HuH-7 (cell line): ENCODE data around the gene FCSK.
A peak's percentile ranks its signal among the peaks of the same experiment; 100 is the strongest.
"Not testable (repeated sequence)": the region's sequence is repeated elsewhere in the genome, so short reads cannot be mapped to it uniquely, and the experiment has no call there.

Source experiments
- DNase-seq: peaks from one replicate; pipeline ENCODE4 v3.0.0; 2011; ENCODE audit warnings: low spot score

FCSK gene

DNA sequence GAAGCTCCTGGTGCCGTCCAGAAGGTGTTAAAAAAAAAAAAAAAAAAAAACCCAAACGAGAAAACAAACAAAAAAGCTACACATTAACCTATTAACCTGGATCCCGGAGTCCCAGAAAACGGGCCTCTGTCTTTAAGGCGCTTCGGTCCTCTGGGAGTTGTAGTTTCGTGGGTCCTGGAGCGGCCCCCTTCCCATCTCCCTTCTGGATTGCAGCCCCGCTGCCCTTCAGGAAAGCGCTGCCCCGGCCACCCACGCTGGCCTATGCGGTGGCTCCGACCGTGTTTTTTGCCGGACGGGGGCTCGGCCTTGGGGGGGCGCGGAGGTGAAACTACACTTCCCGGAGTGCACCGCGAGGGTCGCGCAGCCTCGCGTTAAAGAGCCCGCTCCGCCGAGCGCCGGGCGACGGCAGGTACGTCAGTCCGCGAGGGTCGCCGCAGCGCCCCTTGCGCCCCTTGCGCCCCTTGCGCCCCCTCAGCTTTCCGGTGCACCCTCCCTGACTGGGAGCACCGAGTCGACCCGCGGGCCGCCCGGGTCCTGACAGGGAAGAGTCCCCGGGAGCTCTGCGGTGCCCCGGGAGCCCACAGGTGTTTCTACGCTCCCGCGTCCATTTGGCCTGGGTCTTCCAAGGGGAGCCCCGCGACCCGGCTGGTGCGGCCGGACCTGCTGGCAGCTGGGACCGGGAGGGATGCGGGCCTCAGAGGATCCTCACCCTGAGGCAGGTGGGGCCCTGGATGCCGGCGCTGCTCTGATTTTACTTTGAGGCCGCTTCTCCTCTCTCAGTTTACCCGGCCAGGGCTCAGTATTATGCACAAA is at the start of gene FCSK:
TSS of gene FCSK (plus strand) at position 374 of the 813 bp plus-strand sequence. CDS start 8,596 bp downstream, outside the sequence.
- DNase-seq = peak; percentile 99

DNA sequence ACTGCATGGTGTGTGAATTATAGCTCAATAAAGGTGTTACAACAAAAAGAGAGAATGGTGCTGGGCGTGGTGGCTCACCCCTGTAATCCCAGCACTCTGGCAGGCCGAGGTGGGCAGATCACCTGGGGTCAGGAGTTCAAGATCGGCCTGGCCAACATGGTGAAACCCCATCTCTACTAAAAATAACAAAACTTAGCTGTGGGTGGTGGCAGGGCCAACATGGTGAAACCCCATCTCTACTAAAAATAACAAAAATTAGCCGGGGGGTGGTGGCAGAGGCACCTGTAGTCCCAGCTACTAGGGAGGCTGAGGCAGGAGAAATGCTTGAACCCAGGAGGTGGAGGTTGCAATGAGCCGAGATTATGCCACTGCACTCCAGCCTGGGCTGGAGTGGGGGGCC is 48.3 kb upstream of the FCSK start:
- not testable (repeated sequence) for DNase-seq

DNA sequence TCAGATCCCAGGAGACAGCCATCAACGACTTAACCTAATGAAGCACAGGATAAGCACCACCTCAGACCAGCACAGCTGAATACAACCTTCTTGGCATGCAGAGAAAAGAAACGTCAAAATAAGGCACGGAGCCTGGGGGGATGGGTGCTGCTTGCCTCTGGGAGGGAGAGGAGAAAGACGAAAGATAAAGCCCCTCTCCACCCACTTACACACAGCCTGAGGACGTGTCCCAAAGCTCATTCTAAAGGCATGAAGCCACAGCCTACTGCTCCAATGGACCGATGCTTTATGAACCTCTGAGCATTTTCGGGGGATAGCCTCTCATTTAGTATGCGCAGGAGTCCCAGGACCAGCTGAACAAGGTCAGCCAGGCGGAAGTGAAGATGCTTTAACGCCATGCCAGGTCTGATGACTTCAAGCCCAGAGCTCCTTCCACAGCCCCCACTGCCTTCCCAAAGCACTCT is 46.6 kb upstream of the FCSK start:
- DNase-seq = no peak

DNA sequence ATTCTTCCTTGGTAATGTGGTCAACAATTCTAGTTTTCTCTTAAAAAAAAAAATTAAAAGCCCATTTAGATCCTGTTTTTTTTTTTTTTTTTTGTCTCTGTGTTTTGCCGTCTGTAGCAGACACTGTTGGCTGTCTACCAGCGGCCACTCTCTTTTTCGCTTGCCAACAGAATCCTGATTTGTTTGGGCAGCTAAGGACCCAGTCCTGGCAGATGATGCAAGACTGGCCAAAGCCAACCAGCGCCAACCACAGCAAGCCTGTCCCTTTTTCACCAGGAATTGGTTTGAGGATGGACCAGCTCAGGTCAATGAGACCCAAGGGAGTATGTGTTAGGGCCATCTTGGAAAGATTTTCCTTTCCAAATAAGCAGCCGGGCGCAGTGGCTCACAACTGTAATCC is 43.7 kb upstream of the FCSK start:
- no peak for DNase-seq

DNA sequence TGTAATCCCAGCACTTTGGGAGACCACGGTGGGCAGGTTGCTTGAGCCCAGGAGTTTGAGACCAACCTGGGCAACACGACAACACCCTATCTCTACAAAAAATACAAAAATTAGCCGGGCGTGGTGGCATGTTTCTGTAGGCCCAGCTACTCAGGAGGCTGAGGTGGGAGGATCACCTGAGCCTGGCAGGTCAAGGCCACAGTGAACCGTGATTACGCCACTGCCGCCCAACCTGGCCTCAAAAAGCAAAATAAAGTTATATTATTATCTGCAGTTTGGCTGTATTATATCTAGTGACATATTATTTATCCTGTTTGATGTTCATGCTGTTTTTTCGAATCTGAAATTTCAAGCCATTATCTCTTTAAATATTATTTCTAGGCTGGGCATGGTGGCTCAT is 42.0 kb upstream of the FCSK start:
- no peak for DNase-seq

DNA sequence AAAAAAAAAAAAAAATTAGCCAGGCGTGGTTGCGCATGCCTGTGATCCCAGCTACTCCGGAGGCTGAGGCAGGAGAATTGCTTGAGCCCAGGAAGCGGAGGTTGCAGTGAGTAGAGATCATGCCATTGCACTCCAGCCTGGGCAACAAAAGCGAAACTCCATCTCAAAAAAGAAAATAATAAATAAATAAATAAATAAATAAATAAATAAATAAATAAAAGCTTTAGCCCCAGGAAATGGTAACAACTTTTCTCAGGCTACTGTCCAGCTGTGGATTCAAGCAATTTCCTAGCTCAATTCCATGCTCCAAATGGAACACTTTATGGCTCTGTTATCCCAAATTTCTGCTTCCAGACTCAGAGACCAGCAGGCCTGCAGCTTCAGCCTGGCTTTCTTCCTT is 40.8 kb upstream of the FCSK start:
- DNase-seq = not testable (repeated sequence)

DNA sequence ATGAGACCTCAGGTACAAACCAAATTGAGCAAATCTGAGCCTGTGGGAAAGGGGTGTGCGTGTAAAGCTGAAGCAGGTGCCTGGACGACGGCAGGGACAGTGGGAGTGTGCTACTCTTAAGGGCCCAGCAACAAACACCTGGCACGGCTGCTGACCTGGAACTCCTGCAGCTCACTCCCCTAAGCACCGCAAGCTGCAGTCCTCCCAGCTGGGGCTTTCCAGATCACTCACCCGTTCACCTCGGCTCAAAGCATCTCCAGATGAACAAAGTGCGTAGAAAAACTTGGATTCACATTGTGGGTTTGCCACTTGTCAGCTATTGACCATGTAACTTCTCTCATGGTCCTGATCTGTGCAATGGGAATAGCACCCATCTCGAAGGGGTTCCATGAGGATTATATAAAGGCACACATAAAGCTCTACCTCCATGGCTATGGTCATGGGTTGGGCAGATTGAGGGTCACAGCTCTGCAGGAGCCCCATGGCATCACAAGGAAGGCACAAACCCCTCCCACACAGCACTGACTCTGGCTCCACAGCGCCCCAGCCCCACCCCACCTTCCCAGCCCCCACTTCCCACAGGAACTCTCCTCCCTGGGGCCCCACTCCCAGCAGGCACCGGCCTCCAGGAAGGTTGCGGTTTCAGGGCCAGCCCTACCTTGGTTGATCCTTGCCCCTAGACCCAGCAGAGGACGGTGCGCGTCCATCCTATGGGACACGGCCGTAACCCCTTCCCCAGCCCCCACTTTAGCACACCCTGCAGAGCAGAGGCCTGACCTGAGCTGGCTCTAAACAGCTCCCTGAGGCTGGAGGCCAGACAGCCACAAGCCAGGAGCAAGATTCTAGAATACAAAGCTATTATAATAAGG is 37.4 kb upstream of the FCSK start:
- peak; percentile 54 for DNase-seq

DNA sequence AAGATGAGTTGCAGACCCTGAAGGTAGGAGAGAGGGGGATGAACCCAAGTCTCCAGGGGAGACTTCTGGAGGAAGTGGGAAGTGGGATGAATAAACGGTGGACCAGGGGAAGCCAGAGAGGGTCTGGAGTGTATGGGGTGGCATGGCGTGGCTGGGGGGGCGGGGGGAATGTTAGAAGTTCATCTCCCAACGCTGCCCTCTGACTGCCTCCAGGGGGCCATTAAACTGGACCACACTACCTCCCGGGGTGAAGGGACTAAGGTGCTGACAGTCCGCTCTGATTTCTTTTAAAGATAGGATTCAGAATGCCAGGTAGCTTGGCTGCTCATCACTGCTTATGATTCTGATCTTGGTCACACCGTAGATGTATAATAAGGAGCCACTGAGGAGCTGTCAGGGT is 36.7 kb upstream of the FCSK start:
- DNase-seq = no peak

DNA sequence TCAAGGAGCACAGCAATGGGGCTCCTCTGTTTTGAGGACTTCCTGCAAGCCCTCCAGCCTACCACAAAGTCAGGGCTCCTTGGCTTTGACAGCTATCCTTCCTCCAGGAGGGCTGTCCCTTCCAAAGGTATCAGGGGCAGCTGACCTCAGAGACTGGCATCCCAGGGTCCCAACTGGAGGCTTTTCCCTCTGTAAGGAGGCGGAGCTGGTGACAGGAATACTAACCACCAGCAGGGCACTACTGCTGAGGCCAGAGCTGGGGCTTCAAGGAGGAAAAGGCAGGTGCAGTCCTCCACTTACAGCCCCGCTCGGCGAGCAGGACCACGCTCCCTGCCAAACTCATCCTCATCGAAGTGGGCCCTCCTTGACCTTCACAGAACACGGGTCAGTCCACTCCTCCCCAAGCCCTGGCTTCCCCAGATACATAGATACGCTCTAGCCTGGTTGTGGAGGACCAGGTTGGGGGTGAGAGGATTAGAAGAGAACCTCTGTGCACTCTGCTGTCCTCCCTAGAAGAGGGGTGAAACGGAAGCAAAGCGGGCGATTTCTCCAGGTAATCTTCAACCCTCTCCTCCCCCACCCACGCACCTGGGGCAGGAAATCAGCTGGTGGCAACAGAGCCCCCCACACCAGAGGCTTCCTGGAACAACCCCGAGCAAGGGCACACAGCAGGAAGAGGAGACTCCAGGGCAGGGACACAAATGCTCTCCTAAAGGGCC is 36.0 kb upstream of the FCSK start:
- no peak for DNase-seq

DNA sequence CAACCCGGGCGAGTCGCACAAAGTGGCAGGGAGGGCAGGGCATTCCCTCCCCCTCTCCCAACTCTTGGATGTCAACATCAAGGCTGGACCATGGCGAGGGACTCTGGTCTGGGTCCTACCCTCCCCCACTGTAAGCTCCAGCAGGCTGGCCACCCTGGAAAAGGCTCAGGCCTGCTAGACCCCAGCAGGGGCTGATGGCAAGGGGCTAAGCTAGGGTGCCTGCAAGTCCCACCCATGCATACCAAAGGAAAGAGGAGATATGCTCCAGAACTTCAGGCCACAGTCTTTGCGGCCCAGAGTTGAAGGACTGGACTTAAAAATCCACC is 35.4 kb upstream of the FCSK start:
- DNase-seq = no peak

DNA sequence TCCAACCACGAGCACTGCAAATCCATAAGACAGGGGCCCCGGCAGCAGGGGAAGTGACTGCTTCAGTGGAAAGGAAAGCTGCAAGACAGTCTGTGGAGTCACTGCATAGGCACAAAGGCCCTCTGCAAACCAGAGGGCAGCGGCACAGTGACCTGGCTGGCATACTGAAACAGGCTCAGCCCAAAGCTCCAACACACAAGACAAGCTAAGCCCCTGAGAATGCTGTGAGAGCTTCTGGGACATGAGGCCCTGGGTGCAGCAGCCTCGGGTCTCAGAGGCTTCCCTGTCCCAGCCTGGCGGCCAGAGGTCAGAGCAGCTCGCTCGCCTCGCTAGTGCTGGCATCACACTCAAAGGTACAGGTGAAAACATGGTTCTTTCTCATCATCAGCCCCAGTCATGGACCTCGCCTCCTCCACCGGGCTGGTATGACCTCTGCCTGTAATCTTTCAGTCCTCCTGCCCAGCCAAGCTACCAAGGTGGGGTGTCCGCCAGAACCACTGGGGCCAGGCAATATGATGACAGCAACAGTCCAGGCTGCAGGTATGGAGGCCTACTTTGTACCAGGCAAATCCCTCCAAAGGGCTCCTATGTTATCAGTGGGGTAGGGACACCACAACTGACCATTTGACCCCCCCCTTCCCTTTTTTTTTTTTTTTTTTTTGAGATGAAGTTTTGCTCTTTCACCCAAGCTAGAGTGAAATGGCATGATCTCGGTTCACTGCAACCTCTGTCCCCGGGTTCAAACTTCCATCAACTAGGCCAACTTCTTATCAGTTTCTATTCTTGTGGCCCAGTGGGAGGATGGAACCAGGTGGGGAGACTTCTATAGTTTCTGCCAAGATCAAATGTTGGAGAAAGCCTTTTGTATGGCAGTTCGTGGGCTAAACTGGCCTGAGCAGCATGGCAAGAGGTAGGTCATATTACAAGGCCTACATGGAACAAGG is 34.7 kb upstream of the FCSK start:
- no peak for DNase-seq

DNA sequence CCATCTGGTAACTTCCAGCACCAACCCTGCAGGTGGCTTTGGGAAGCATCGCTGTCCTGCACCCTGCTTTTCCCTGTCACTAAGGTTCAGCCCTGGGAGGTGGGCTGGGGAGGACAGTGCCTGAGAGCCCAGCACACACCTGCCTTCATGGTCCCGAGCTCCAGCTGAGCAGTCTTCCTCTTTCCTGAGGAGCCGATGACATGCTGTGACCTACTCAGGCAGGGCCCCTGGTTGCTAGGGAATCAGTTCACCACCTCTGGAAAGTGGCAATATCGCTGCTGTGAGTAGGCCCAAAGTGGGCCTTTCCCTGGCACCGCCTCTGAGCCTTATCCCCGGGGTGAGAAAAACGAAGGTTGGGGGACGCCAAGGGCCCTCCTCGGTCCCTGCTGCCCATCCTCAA is 33.4 kb upstream of the FCSK start:
- no peak for DNase-seq

DNA sequence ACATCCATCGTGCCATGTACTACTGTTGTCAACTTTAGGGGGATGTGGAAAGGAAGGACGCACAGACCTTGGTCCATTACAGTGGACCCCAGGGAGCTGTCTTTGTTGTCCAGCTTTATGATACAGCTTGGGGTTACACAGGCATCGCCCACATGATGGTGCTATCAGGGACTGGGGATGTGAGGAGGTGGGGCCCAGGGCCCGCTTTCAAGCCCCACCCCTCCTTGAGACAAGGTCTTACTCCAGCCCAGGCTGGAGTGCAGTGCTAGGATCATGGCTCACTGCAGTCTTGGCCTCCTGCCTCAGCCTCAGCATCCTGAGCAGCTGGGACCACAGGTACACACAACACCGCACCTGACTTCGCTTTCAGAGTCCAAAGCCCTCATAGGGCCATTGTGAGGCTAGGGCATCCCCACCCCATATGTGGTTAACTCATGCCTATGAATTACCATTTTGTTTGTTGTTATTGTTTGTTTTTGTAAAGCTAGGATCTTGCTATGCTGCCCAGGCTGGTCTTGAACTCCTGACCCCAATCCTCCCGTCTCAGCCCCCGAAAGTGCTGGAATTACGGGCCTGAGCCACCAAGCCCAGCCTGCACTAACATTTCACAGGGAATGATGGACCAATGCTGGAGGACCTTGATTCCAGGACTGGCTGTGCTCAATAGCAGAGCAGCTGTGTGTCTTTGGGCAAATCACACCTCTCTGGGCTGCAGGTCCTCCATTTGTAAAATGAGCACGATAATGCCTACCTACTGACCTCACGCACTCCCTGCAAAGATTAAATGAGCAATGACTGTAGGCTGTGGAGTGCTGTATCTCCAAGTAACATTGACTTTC is 32.7 kb upstream of the FCSK start:
- DNase-seq = no peak

DNA sequence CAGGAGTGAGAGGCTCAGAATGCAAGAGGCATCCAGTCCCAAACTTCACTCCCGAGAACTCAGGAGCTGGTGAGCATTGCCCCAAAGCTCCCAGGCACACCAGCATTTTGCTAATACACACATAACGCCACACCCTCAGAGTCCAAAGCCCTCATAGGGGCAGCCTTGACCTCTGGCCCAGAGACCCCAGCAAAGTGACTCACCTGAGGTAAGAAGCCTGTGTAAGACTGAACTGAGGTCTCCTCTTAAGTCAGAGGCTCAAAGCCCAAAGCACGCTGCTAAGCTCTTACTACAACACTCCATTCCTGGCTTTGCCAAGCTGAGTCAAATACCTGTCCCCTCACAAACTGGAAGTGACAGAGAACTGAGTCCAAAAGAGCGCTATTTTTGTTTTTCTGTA is 31.9 kb upstream of the FCSK start:
- no peak for DNase-seq

DNA sequence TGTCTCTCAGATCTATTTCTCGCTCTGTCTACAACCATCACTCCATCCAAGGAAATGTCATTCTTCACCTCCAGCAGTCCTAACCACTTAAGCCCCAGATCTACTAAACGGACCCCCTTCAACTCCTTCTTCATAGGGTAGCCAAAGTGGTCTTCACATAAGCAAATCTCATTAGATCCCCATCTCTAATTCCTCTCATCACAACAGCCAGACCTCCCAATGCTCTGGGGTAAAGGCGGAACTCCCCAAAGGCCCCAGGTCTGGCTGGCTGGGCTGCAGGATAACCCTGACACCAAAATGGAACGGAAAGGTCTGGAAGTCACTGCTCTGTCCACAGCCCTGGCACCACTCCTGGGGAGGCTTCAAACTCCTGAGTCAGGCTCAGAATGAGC is 26.6 kb upstream of the FCSK start:
- no peak for DNase-seq

DNA sequence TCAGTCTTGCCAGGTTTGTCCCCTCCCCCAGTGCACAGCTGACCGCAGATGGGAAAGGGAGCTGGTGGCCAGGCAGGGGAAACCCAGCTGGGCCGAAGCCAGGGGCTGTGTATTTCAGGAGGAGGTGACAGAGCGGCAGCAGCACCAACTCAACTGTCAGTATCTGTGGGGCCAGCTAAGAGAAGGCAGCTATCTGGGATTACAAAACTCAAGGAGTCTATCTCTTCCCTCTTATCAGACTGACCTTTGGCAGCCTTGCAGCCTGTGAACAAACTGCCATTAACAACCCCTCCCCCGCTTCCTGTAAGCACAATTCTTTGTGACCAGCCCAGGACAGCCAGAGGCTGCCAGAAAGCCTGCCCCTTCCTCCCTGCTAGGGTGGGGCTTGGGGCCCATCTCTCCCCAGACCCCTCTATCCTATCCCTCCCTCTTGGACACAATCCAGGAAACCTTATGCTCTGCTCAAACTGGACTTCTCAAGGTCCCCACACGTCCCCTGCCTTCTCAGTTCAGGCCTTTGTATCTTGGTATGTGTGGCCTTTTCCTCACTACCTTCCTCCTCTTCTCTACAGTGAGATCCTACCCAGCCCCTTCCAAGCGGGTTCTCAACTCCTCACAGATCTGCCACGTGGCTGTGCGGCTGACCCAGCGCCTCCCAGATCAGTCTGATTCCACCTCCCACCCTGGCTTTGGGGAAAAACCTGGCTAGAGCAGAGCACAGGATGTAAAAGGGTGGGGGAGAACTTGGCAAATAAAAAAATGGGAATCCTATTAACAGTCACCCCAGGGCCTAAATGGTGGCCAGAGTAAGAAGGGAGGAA is 26.0 kb upstream of the FCSK start:
- peak; percentile 91 for DNase-seq

DNA sequence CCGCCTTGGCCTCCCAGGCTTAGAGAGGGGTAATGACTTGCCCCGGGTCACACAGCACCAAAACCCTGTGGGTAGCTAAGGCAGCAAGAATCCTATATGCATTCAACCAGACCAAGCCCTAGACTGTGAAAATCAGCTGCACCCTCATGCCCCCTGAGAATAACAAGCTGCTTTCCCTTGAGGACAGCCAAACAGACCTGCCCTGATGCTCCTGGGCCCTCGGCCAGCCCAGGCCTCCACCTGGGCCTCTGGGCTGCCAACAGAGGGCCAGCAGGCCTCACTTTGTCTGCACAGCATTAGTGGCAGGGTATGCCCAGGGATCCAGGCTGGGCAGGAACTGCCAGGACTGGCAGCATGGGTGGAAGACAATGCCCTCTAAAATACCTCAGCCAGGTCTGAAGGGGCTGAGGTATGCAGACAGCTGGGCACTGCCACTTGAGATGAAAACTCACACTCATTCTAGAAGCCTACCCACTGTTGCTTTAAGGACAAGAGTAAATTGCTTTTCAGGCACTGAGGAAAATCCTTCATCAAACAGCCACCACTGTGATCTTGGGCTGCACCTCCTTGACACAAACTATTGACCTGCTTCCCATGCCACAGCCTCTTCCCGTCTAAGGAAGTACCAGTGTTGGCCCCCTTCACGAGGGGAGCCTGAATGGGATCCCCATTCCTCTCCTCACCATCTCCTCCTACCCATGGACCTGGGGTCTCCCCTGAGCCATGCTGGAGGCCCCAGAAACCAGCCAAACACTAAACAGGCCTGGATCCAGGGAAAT is 24.3 kb upstream of the FCSK start:
- DNase-seq = no peak

DNA sequence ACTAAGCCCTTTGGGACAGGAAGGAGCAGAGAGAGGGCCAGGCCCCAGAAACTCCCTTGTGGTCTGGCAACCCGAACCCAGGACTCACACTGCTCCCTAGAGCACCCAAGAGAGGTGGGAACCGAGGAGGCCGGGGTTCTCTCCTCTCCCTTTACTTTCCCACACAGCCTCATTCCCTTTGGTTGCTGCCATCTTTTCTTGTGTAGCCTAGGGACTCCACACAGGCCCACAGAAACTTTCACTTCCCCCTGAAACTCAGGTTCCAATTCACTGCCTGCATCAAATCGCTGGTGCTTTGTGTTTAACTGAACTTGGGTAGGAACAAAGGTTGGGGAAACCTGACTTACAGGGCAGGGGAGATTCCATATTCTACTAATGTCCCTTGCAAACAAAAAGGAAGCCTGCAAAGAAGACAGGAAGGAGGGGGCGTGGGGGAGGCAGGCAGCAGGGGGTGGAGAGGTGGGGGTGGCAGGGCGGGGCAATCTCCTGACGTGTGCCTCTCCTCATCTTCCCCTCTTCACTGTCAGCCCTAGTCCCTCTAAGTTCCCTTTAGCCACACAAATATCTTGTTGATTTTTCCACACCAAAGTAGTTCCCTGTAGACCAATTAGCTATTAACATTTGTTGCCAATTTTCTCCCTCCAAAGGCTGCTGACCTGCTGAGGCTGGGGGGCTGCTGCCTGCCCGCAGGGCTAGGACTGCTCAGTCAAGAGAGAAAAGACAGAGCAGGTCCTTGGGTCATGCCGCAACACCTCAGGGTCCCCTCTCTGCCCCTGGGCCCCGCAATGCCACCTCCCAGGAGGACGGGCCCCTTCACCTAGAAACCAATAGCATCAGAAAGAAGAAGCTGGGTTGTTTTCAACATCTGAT is 23.5 kb upstream of the FCSK start:
- no peak for DNase-seq
